Tibial nerve (tissue), 3 donors: ENCODE results near the gene CEP135.

Experiments
- CTCF ChIP-seq, 5 experiments: fragments of 200-600 bp in 3 of 5; fragments of 450-650 bp in 2 of 5; sonication (generic) in 3 of 5; IDR thresholded peaks; one replicate each; pipeline ENCODE4 v1.5.1; 2016 to 2019; ENCODE audit warnings: antibody characterized with exemption in 5 of 5, mild to moderate bottlenecking in 3 of 5, moderate library complexity in 2 of 5
- POLR2A ChIP-seq, 2 donors: fragments of 450-650 bp; IDR thresholded peaks; one replicate each; pipeline ENCODE4 v1.6.1; 2017; ENCODE audit warnings: antibody characterized with exemption in 2 of 2, mild to moderate bottlenecking in 2 of 2, moderate library complexity in 2 of 2

DNA sequence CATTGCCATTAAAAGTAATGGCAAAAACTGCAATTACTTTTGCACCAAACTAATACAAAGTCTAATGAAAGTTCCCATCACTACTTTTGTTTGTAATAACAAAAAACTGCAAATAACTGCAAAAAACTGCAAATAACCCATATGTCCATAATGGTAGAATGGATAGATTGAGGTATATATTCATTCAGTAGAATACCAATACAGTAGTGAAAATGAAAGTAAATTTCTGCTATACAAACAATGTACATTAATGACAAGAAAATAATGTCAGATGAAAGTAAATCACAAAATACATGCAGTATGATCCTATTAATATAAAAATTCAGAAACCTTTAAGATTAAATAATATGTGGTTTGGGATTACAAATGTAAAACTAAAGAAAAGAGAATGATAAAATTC, 41.3 kb upstream of the CEP135 start:
- no peak for TF ChIP-seq POLR2A (IDR thresholded peaks at IDR 0.05)
- TF ChIP-seq CTCF (IDR thresholded peaks at IDR 0.05) = no peak
